H1 (cell line): ENCODE data around the gene RBMX2. TPM values are rescaled to one million over a fixed set of nuclear protein-coding genes. Genes with fewer than 3 reads are reported as not detected.

Experiments used
- CTCF ChIA-PET: fragments of 300-600 bp; sonication (Branson Sonifier 250); formaldehyde crosslinking; loops from one replicate; lab custom pipeline; 2021; ENCODE audit not compliant: partially characterized antibody; lab: Charles Lee
- POLR2A ChIA-PET: fragments of 300-600 bp; sonication (Branson Sonifier 250); formaldehyde crosslinking; loops from one replicate; lab custom pipeline; 2021; ENCODE audit warnings: inconsistent platforms; ENCODE audit not compliant: partially characterized antibody; lab: Charles Lee
- DNase-seq, 2 experiments: peaks; one replicate each; pipeline versions ENCODE4 v3.0.0 to v3.0.0-alpha.2; 2010 to 2022; ENCODE audit warnings: low spot score in 2 of 2, low read depth in 1 of 2, mixed read lengths in 1 of 2
- FAIRE-seq: peaks from 2 replicates; lab custom pipeline; 2011; peaks lifted over from hg19 to GRCh38; lab: Jason Lieb, UNC
- H2AFZ ChIP-seq: 2 replicates; pipeline ENCODE4 v1.8.1; 2012; ENCODE audit warnings: low read length, inconsistent platforms
- H2AK5ac ChIP-seq: 2 replicates; pipeline ENCODE4 v1.6.1; 2013; ENCODE audit warnings: low read depth, low read length
- H2BK120ac ChIP-seq: replicated peaks from 2 replicates; pipeline ENCODE3; 2013; ENCODE audit warnings: low read depth, low read length, inconsistent platforms
- H2BK12ac ChIP-seq: 2 replicates; pipeline ENCODE4 v1.6.1; 2013; ENCODE audit warnings: low read depth, low read length
- H2BK15ac ChIP-seq: 2 replicates; pipeline ENCODE4 v1.6.1; 2013; ENCODE audit warnings: low read length
- H2BK20ac ChIP-seq: 2 replicates; pipeline ENCODE4 v1.6.1; 2013; ENCODE audit warnings: low read length
- H2BK5ac ChIP-seq: 2 replicates; pipeline ENCODE4 v1.6.1; 2013; ENCODE audit warnings: low read depth, low read length
- H3K14ac ChIP-seq: 2 replicates; pipeline ENCODE4 v1.6.1; 2013; ENCODE audit warnings: inconsistent platforms; ENCODE audit not compliant: insufficient read length
- H3K18ac ChIP-seq: 2 replicates; pipeline ENCODE4 v1.6.1; 2013; ENCODE audit warnings: low read length; ENCODE audit errors: extremely low read depth
- H3K23ac ChIP-seq: 2 replicates; pipeline ENCODE4 v1.6.1; 2013; ENCODE audit warnings: inconsistent platforms; ENCODE audit not compliant: insufficient read length
- H3K23me2 ChIP-seq: 2 replicates; pipeline ENCODE4 v1.6.1; 2013; ENCODE audit warnings: low read depth, low read length
- H3K27ac ChIP-seq: 2 replicates; pipeline ENCODE4 v1.6.1; 2011; ENCODE audit warnings: low read depth, low read length, inconsistent platforms
- H3K27me3 ChIP-seq, 4 experiments: replicated peaks in 1 of 4; 1 replicate in 1 of 4; 2 replicates in 3 of 4; pipeline versions ENCODE4 v1.6.1 to v1.8.1; 2011 to 2013; ENCODE audit warnings: low read length in 3 of 4, mild to moderate bottlenecking in 3 of 4, inconsistent platforms in 2 of 4, mixed read lengths in 2 of 4, moderate library complexity in 1 of 4; ENCODE audit not compliant: control insufficient read depth in 3 of 4, insufficient read depth in 3 of 4; ENCODE audit errors: extremely low read depth in 1 of 4
- H3K36me3 ChIP-seq, 4 experiments: 2 replicates each; pipeline versions ENCODE4 v1.6.1 to v1.8.1; 2011 to 2013; ENCODE audit warnings: mild to moderate bottlenecking in 4 of 4, low read length in 3 of 4, moderate library complexity in 2 of 4, control low read depth in 1 of 4, inconsistent platforms in 1 of 4; ENCODE audit not compliant: insufficient read depth in 4 of 4, control insufficient read depth in 2 of 4
- H3K4ac ChIP-seq: replicated peaks from 2 replicates; pipeline ENCODE3; 2013; ENCODE audit warnings: low read length, low read depth, mixed read lengths, inconsistent platforms; ENCODE audit not compliant: insufficient read length
- H3K4me1 ChIP-seq, 4 experiments: replicated peaks in 1 of 4; 1 replicate in 1 of 4; 2 replicates in 3 of 4; pipeline versions ENCODE4 v1.6.1 to v1.8.1; 2011 to 2013; ENCODE audit warnings: low read length in 3 of 4, inconsistent platforms in 2 of 4, mixed read lengths in 1 of 4; ENCODE audit not compliant: insufficient read depth in 4 of 4, control insufficient read depth in 3 of 4
- H3K4me2 ChIP-seq, 2 experiments: 2 replicates each; pipeline versions ENCODE4 v1.6.1 to v1.8.1; 2011 to 2013; ENCODE audit warnings: low read depth in 2 of 2, low read length in 2 of 2, control low read depth in 1 of 2, inconsistent platforms in 1 of 2, mild to moderate bottlenecking in 1 of 2; ENCODE audit not compliant: insufficient read depth in 1 of 2
- H3K4me3 ChIP-seq, 4 experiments: fragments of 200-600, 300-600 bp in 1 of 4; sonication (generic), shearing (Covaris generic), sonication (Bioruptor Twin) in 1 of 4; 2 replicates each; pipeline versions ENCODE4 v1.5.1 to v1.8.1; 2011 to 2016; ENCODE audit warnings: low read length in 4 of 4, low read depth in 3 of 4, control low read depth in 2 of 4, inconsistent platforms in 2 of 4, mild to moderate bottlenecking in 2 of 4, mixed read lengths in 1 of 4, moderate library complexity in 1 of 4; ENCODE audit not compliant: insufficient read depth in 2 of 4; ENCODE audit errors: extremely low read depth in 1 of 4
- H3K56ac ChIP-seq: replicated peaks from 2 replicates; pipeline ENCODE3; 2013; ENCODE audit warnings: low read depth, mild to moderate bottlenecking, mixed read lengths, low read length, inconsistent platforms; ENCODE audit not compliant: insufficient read length
- H3K79me1 ChIP-seq: 2 replicates; pipeline ENCODE4 v1.6.1; 2013; ENCODE audit warnings: low read depth, low read length, control low read depth
- H3K79me2 ChIP-seq, 2 experiments: 2 replicates each; pipeline versions ENCODE4 v1.6.1 to v1.8.1; 2012 to 2013; ENCODE audit warnings: low read length in 2 of 2, mild to moderate bottlenecking in 2 of 2, inconsistent platforms in 1 of 2; ENCODE audit not compliant: insufficient read depth in 2 of 2, control insufficient read depth in 1 of 2
- H3K9ac ChIP-seq, 4 experiments: replicated peaks in 1 of 4; 1 replicate in 1 of 4; 2 replicates in 3 of 4; pipeline versions ENCODE4 v1.6.1 to v1.8.1; 2011 to 2013; ENCODE audit warnings: low read depth in 3 of 4, low read length in 3 of 4, control low read depth in 2 of 4, mild to moderate bottlenecking in 2 of 4, moderate library complexity in 2 of 4, inconsistent platforms in 1 of 4; ENCODE audit errors: extremely low read depth in 1 of 4
- H3K9me3 ChIP-seq, 2 experiments: 2 replicates each; pipeline versions ENCODE4 v1.6.1 to v1.8.1; 2012 to 2013; ENCODE audit warnings: mild to moderate bottlenecking in 2 of 2, moderate library complexity in 2 of 2, control low read depth in 1 of 2, inconsistent platforms in 1 of 2, low read depth in 1 of 2, low read length in 1 of 2, mixed read lengths in 1 of 2; ENCODE audit not compliant: insufficient read depth in 2 of 2
- H4K20me1 ChIP-seq, 2 experiments: replicated peaks in 1 of 2; 2 replicates each; pipeline versions ENCODE3 to v1.8.1; 2011 to 2013; ENCODE audit warnings: inconsistent platforms in 2 of 2, low read length in 2 of 2, mild to moderate bottlenecking in 1 of 2; ENCODE audit not compliant: insufficient read depth in 2 of 2, control insufficient read depth in 1 of 2
- H4K5ac ChIP-seq: 2 replicates; pipeline ENCODE4 v1.6.1; 2013; ENCODE audit warnings: low read length, low read depth, mixed read lengths, inconsistent platforms; ENCODE audit not compliant: insufficient read length
- H4K8ac ChIP-seq: 2 replicates; pipeline ENCODE4 v1.8.0; 2013; ENCODE audit warnings: mild to moderate bottlenecking, moderate library complexity, low read length, inconsistent platforms; ENCODE audit not compliant: insufficient read depth; ENCODE audit errors: extremely low read depth
- H4K91ac ChIP-seq: replicated peaks from 2 replicates; pipeline ENCODE3; 2013; ENCODE audit warnings: low read length, mixed read lengths, inconsistent platforms; ENCODE audit not compliant: insufficient read length
- ATF2 ChIP-seq: IDR thresholded peaks from 2 replicates; pipeline ENCODE4 v1.6.1; 2012; ENCODE audit warnings: low read length, inconsistent platforms
- CBX5 ChIP-seq: fragments of 300-800, 300-1000 bp; sonication (generic); IDR thresholded peaks from 2 replicates; pipeline ENCODE4 v1.7.1; 2016; ENCODE audit warnings: antibody characterized with exemption, low read length, low read depth
- CHD1 ChIP-seq: IDR thresholded peaks from 2 replicates; pipeline ENCODE4 v1.6.1; 2012; ENCODE audit warnings: low read depth, low read length, improper control_type of control experiment
- FOSL1 ChIP-seq: IDR thresholded peaks from 2 replicates; pipeline ENCODE4 v1.6.1; 2011; ENCODE audit warnings: mild to moderate bottlenecking, low read depth, low read length, moderate library complexity; ENCODE audit not compliant: insufficient read depth
- POLR2A ChIP-seq, 2 experiments: IDR thresholded peaks; 1 replicate in 1 of 2; 2 replicates in 1 of 2; pipeline ENCODE4 v1.6.1; 2011; ENCODE audit warnings: low read depth in 2 of 2, low read length in 2 of 2, mild to moderate bottlenecking in 2 of 2; ENCODE audit errors: control extremely low read depth in 1 of 2
- POLR2AphosphoS5 ChIP-seq: IDR thresholded peaks from 2 replicates; pipeline ENCODE4 v1.6.1; 2011; ENCODE audit warnings: low read depth, low read length
- RFX5 ChIP-seq: IDR thresholded peaks from 2 replicates; pipeline ENCODE4 v1.6.1; 2011; ENCODE audit warnings: low read depth, low read length, improper control_type of control experiment, borderline replicate concordance
- RXRA ChIP-seq: IDR thresholded peaks from 2 replicates; pipeline ENCODE4 v1.6.1; 2011; ENCODE audit warnings: low read depth, mild to moderate bottlenecking, low read length, moderate library complexity; ENCODE audit not compliant: insufficient read depth
- SP1 ChIP-seq: IDR thresholded peaks from 2 replicates; pipeline ENCODE4 v1.6.1; 2011; ENCODE audit warnings: low read depth, low read length
- TAF7 ChIP-seq: optimal IDR thresholded peaks from 2 replicates; pipeline ENCODE3; 2011; ENCODE audit warnings: low read depth, mild to moderate bottlenecking, inconsistent platforms, low read length, moderate library complexity, borderline replicate concordance
- TEAD4 ChIP-seq: IDR thresholded peaks from 2 replicates; pipeline ENCODE4 v1.6.1; 2012; ENCODE audit warnings: low read depth, low read length, inconsistent platforms, mixed read lengths
- WGBS, 2 experiments: shearing (Covaris generic) in 1 of 2; methylation state at CpG; one replicate each; pipeline versions ENCODE4 v1.1.6 to v1.1.7; 2013 to 2015; ENCODE audit warnings: low lambda C conversion rate in 2 of 2, mixed read lengths in 2 of 2, inconsistent platforms in 1 of 2, low coverage in 1 of 2, missing lambda C conversion rate in 1 of 2; ENCODE audit not compliant: insufficient replicate concordance in 2 of 2, insufficient coverage in 1 of 2, insufficient read length in 1 of 2; ENCODE audit errors: extremely low coverage in 1 of 2, missing lambda C conversion rate in 1 of 2; 5-methylcytosine and 5-hydroxymethylcytosine counted together
- polyA plus RNA-seq, 7 experiments: library from polyadenylated mRNA; depleted of rRNA in 3 of 7; stranded (reverse) in 5 of 7; unstranded in 2 of 7; fragments of >200 nt in 5 of 7; fragments of 200-250 nt in 2 of 7; gene quantifications; 1 replicate in 5 of 7; 2 replicates in 1 of 7; 4 replicates in 1 of 7; pipeline versions ENCODE4 v1.2.1 to v1.2.3, GENCODE V29; 2011 to 2013; ENCODE audit warnings: missing spikeins in 2 of 7, mixed read lengths in 2 of 7
- total RNA-seq: library from RNA; stranded (reverse); fragmentation: NEBNext Ultra II Directional; extraction: Animal tissue kit (Norgen Biotek cat#: 25700); gene quantifications from 2 replicates; pipeline ENCODE4 v1.2.1, GENCODE V29; 2021

Gene RBMX2
- total and polyA plus RNA-seq, 2 of the 8 experiments (the other 6 are each of a cell fraction or from before 2014, with no cell fraction given), result 10.8 to 23.2 TPM

DNA sequence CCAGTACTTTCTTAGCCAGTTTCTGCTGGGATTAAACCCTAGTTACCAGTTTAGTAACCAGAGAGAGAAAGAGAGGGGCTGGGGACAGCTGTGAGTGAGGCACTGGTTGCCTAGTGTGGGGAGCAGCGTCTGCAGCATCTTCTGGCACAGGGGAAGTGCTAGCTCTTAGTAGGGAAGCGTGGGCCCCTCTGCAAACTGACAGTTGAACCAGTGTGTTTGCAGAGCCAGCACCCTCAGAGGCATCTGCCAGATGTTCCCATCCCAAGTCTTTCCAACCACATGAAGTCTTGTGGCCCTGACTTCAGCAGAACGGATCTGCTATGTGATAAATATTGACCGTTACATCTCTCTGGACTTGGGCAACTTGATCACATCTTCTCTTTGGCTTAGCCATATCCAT is 15.0 kb downstream of the RBMX2 start:
- no peak overlapping the region for H3K18ac ChIP-seq
- H3K9me3 ChIP-seq, result no peaks in the 10 kb centered on the region
- WGBS, 2 experiments, result 100% methylated on average over 2 of the region's 4 CpGs; no CpG with 5 or more reads in 1 of the 2 experiments
- no peak overlapping the region for H4K8ac ChIP-seq
- no peak overlapping the region for H3K9ac ChIP-seq
- POLR2A ChIA-PET, result no interaction called here
- no peak overlapping the region for H2BK12ac ChIP-seq
- DNase-seq, result no peak
- TF ChIP-seq POLR2AphosphoS5 (no peak), FOSL1 (no peak), POLR2A (IDR thresholded peaks at IDR 0.05; ENCODE audit: control extremely low read depth in 1 of 2, low read depth in 2 of 2, low read length in 2 of 2) (no peak), TEAD4 (no peak), TAF7 (no peak), CHD1 (no peak), RFX5 (no peak), SP1 (no peak), RXRA (no peak), ATF2 (no peak), CBX5 (no peak)
- TF ChIP-seq, all 59 proteins: peak for 0
- Histone ChIP-seq H4K5ac (no peak overlapping the region), H3K4me2 (no peak overlapping the region), H4K20me1 (no peaks in the 10 kb centered on the region), H2BK5ac (no peak overlapping the region), H3K23ac (no peak overlapping the region), H3K4ac (no peak overlapping the region), H2BK20ac (no peak overlapping the region), H3K79me2 (no peaks in the 10 kb centered on the region), H2BK15ac (no peak overlapping the region), H3K27me3 (no peaks in the 10 kb centered on the region), H2AK5ac (no peak overlapping the region), H2BK120ac (no peak overlapping the region), H3K79me1 (no peaks in the 10 kb centered on the region), H3K23me2 (no peaks in the 10 kb centered on the region), H3K14ac (no peak overlapping the region), H2AFZ (no peak overlapping the region), H3K4me1 (no peaks in the 10 kb centered on the region; a peak in 2 of 7 replicates), H3K56ac (no peak overlapping the region), H3K36me3 (peaks cover 0 to 7% (median 2%) of the 10 kb centered on the region in 4 experiments; a peak in 3 of 8 replicates), H3K27ac (no peak overlapping the region), H3K4me3 (no peak overlapping the region), H4K91ac (no peak overlapping the region)
- FAIRE-seq, result no peak
- CTCF ChIA-PET, result interaction anchor here (0.9 kb wide), 1 partner anchor 8 kb away, joined by 4 read pairs; no protein-coding TSS in a partner anchor
